ENCODE data around the gene FANCD2.
A peak's percentile ranks its signal among the peaks of the same experiment; 100 is the strongest.

FANCD2 gene

DNA sequence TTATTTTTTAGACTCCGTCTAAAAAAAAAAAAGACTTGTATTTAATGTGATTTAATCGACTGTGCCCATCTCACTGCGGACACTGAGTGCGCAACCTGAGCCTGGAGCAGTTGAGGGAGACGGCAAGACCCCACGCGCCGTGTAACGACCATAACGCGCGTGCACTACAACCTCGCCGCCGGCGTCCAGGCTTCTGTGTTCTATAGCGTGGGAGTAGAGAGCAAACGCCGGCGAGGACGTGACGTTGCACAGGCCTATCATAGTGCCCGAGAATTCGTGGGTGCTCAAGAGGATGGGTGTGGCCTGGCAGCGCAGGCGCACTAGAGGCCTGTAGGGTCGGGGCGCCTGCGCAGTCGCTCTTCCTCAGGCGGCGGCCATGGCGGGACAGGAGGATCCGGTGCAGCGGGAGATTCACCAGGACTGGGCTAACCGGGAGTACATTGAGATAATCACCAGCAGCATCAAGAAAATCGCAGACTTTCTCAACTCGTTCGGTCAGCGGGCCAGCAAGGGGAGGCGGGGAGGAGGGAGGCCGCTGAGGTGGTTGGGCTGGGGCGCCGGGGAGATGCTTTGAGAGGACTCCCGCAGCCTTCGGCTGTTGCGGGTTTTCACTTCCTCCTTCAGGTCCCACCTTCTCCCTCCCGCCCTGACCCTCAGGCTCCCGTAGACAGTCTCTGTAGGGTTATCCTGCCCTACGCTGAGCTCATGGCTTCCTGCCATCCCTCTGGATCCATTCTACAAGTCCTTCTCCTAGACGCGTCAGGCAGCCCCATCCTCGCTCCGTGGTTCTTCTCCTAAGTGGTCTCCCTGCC, 89.3 kb downstream of the FANCD2 start, which contains the start of gene BRK1 (continued):
- TF ChIP-seq, protein P1, sequence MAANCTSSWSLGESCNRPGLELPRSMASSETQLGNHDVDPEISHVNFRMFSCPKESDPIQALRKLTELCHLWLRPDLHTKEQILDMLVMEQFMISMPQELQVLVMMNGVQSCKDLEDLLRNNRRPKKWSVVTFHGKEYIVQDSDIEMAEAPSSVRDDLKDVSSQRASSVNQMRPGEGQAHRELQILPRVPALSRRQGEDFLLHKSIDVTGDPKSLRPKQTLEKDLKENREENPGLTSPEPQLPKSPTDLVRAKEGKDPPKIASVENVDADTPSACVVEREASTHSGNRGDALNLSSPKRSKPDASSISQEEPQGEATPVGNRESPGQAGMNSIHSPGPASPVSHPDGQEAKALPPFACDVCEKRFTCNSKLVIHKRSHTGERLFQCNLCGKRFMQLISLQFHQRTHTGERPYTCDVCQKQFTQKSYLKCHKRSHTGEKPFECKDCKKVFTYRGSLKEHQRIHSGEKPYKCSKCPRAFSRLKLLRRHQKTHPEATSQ (tag by site-specific recombination; IDR thresholded peaks at IDR 0.05): peak; percentile 1; the same call in 1 of the 2 replicates
- TF ChIP-seq KLF1 (tag by site-specific recombination; IDR thresholded peaks at IDR 0.05) (peak; percentile 24; the same call in 1 of the 2 replicates), ZNF133 (tag by site-specific recombination; IDR thresholded peaks at IDR 0.05) (no peak), GLIS1 (tag by site-specific recombination; IDR thresholded peaks at IDR 0.05) (peak; percentile 31; the same call in 1 of the 2 replicates), ZFP3 (tag by site-specific recombination; IDR thresholded peaks at IDR 0.05; ENCODE audit: low read depth) (no peak), BCL11A (tag by site-specific recombination; IDR thresholded peaks at IDR 0.05; ENCODE audit: low read depth) (0 out of 2 replicates have a peak, but pooled peaks have one; percentile 4), SP7 (tag by site-specific recombination; IDR thresholded peaks at IDR 0.05) (peak; percentile 46), ZNF112 (tag by site-specific recombination; IDR thresholded peaks at IDR 0.05) (no peak), MEIS1 (CRISPR knock-in tag; IDR thresholded peaks at IDR 0.05; ENCODE audit: borderline replicate concordance) (no peak), SP3 (tag by site-specific recombination; IDR thresholded peaks at IDR 0.05) (peak; percentile 66), ZNF10 (tag by site-specific recombination; IDR thresholded peaks at IDR 0.05) (no peak), ZNF416 (tag by site-specific recombination; IDR thresholded peaks at IDR 0.05) (no peak), ZNF426 (tag by site-specific recombination; IDR thresholded peaks at IDR 0.05) (no peak), KLF9 (tag by site-specific recombination; IDR thresholded peaks at IDR 0.05; ENCODE audit: low read depth) (peak; percentile 85), ZNF626 (tag by site-specific recombination; IDR thresholded peaks at IDR 0.05) (no peak), ZNF354C (tag by site-specific recombination; IDR thresholded peaks at IDR 0.05; ENCODE audit: borderline replicate concordance, low read depth) (no peak), ZNF785 (tag by site-specific recombination; IDR thresholded peaks at IDR 0.05) (0 out of 2 replicates have a peak, but pooled peaks have one; percentile 37), ZNF843 (tag by site-specific recombination; IDR thresholded peaks at IDR 0.05) (0 out of 2 replicates have a peak, but pooled peaks have one; percentile 42)
- TF ChIP-seq, protein P2, sequence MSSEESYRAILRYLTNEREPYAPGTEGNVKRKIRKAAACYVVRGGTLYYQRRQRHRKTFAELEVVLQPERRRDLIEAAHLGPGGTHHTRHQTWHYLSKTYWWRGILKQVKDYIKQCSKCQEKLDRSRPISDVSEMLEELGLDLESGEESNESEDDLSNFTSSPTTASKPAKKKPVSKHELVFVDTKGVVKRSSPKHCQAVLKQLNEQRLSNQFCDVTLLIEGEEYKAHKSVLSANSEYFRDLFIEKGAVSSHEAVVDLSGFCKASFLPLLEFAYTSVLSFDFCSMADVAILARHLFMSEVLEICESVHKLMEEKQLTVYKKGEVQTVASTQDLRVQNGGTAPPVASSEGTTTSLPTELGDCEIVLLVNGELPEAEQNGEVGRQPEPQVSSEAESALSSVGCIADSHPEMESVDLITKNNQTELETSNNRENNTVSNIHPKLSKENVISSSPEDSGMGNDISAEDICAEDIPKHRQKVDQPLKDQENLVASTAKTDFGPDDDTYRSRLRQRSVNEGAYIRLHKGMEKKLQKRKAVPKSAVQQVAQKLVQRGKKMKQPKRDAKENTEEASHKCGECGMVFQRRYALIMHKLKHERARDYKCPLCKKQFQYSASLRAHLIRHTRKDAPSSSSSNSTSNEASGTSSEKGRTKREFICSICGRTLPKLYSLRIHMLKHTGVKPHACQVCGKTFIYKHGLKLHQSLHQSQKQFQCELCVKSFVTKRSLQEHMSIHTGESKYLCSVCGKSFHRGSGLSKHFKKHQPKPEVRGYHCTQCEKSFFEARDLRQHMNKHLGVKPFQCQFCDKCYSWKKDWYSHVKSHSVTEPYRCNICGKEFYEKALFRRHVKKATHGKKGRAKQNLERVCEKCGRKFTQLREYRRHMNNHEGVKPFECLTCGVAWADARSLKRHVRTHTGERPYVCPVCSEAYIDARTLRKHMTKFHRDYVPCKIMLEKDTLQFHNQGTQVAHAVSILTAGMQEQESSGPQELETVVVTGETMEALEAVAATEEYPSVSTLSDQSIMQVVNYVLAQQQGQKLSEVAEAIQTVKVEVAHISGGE (tag by site-specific recombination; conservative IDR thresholded peaks at IDR 0.05; ENCODE audit: low read depth): peak; percentile 54
- TF ChIP-seq, protein P3, sequence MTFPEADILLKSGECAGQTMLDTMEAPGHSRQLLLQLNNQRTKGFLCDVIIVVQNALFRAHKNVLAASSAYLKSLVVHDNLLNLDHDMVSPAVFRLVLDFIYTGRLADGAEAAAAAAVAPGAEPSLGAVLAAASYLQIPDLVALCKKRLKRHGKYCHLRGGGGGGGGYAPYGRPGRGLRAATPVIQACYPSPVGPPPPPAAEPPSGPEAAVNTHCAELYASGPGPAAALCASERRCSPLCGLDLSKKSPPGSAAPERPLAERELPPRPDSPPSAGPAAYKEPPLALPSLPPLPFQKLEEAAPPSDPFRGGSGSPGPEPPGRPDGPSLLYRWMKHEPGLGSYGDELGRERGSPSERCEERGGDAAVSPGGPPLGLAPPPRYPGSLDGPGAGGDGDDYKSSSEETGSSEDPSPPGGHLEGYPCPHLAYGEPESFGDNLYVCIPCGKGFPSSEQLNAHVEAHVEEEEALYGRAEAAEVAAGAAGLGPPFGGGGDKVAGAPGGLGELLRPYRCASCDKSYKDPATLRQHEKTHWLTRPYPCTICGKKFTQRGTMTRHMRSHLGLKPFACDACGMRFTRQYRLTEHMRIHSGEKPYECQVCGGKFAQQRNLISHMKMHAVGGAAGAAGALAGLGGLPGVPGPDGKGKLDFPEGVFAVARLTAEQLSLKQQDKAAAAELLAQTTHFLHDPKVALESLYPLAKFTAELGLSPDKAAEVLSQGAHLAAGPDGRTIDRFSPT (tag by site-specific recombination; IDR thresholded peaks at IDR 0.05): peak; percentile 60
- TF ChIP-seq, protein P4, sequence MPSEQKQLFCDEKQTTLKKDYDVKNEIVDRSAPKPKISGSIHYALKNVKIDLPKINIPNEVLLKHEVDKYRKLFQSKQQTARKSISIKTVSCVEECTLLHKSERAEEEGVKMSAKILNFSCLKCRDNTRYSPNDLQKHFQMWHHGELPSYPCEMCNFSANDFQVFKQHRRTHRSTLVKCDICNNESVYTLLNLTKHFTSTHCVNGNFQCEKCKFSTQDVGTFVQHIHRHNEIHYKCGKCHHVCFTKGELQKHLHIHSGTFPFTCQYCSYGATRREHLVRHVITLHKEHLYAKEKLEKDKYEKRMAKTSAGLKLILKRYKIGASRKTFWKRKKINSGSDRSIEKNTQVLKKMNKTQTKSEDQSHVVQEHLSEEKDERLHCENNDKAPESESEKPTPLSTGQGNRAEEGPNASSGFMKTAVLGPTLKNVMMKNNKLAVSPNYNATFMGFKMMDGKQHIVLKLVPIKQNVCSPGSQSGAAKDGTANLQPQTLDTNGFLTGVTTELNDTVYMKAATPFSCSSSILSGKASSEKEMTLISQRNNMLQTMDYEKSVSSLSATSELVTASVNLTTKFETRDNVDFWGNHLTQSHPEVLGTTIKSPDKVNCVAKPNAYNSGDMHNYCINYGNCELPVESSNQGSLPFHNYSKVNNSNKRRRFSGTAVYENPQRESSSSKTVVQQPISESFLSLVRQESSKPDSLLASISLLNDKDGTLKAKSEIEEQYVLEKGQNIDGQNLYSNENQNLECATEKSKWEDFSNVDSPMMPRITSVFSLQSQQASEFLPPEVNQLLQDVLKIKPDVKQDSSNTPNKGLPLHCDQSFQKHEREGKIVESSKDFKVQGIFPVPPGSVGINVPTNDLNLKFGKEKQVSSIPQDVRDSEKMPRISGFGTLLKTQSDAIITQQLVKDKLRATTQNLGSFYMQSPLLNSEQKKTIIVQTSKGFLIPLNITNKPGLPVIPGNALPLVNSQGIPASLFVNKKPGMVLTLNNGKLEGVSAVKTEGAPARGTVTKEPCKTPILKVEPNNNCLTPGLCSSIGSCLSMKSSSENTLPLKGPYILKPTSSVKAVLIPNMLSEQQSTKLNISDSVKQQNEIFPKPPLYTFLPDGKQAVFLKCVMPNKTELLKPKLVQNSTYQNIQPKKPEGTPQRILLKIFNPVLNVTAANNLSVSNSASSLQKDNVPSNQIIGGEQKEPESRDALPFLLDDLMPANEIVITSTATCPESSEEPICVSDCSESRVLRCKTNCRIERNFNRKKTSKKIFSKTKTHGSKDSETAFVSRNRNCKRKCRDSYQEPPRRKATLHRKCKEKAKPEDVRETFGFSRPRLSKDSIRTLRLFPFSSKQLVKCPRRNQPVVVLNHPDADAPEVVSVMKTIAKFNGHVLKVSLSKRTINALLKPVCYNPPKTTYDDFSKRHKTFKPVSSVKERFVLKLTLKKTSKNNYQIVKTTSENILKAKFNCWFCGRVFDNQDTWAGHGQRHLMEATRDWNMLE (tag by site-specific recombination; conservative IDR thresholded peaks at IDR 0.05; ENCODE audit: low read depth): no peak
- TF ChIP-seq, protein P5, sequence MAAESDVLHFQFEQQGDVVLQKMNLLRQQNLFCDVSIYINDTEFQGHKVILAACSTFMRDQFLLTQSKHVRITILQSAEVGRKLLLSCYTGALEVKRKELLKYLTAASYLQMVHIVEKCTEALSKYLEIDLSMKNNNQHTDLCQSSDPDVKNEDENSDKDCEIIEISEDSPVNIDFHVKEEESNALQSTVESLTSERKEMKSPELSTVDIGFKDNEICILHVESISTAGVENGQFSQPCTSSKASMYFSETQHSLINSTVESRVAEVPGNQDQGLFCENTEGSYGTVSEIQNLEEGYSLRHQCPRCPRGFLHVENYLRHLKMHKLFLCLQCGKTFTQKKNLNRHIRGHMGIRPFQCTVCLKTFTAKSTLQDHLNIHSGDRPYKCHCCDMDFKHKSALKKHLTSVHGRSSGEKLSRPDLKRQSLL (tag by site-specific recombination; IDR thresholded peaks at IDR 0.05): no peak
- TF ChIP-seq, protein P6, sequence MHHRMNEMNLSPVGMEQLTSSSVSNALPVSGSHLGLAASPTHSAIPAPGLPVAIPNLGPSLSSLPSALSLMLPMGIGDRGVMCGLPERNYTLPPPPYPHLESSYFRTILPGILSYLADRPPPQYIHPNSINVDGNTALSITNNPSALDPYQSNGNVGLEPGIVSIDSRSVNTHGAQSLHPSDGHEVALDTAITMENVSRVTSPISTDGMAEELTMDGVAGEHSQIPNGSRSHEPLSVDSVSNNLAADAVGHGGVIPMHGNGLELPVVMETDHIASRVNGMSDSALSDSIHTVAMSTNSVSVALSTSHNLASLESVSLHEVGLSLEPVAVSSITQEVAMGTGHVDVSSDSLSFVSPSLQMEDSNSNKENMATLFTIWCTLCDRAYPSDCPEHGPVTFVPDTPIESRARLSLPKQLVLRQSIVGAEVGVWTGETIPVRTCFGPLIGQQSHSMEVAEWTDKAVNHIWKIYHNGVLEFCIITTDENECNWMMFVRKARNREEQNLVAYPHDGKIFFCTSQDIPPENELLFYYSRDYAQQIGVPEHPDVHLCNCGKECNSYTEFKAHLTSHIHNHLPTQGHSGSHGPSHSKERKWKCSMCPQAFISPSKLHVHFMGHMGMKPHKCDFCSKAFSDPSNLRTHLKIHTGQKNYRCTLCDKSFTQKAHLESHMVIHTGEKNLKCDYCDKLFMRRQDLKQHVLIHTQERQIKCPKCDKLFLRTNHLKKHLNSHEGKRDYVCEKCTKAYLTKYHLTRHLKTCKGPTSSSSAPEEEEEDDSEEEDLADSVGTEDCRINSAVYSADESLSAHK (tag by site-specific recombination; IDR thresholded peaks at IDR 0.05): 0 out of 2 replicates have a peak, but pooled peaks have one; percentile 9
